ENCODE measurements around the gene ANGPT4.
A peak's percentile ranks its signal among the peaks of the same experiment; 100 is the strongest.
"Not testable (repeated sequence)": the region's sequence is repeated elsewhere in the genome, so short reads cannot be mapped to it uniquely, and the experiment has no call there.

ANGPT4 gene

GRCh38 chr20:858011-858410 lies 58.1 kb downstream of the ANGPT4 start:
- H3K27me3 Mint-ChIP-seq = no peaks in the 10 kb centered on the region
- H3K4me3 Mint-ChIP-seq = no peak overlapping the region
- no peaks in the 10 kb centered on the region for H3K9me3 Mint-ChIP-seq
- peaks cover 8% of the 10 kb centered on the region for H3K36me3 Mint-ChIP-seq (ENCODE audit: low read depth)
- no peak overlapping the region for H3K27ac Mint-ChIP-seq
- peaks cover 57% of the 10 kb centered on the region for H3K4me1 Mint-ChIP-seq (ENCODE audit: low read depth)

- Mint-ChIP-seq H3K4me3 (no peak overlapping the region), H3K9me3 (no peaks in the 10 kb centered on the region), H3K27me3 (no peaks in the 10 kb centered on the region), H3K4me1 (ENCODE audit: low read depth) (peaks cover 58% of the 10 kb centered on the region), H3K27ac (peak overlapping the region; percentile 23), H3K36me3 (ENCODE audit: low read depth) (peaks cover 10% of the 10 kb centered on the region)
Observed at GRCh38 chr20:856361-856775, 59.8 kb downstream of the ANGPT4 start.

DNA sequence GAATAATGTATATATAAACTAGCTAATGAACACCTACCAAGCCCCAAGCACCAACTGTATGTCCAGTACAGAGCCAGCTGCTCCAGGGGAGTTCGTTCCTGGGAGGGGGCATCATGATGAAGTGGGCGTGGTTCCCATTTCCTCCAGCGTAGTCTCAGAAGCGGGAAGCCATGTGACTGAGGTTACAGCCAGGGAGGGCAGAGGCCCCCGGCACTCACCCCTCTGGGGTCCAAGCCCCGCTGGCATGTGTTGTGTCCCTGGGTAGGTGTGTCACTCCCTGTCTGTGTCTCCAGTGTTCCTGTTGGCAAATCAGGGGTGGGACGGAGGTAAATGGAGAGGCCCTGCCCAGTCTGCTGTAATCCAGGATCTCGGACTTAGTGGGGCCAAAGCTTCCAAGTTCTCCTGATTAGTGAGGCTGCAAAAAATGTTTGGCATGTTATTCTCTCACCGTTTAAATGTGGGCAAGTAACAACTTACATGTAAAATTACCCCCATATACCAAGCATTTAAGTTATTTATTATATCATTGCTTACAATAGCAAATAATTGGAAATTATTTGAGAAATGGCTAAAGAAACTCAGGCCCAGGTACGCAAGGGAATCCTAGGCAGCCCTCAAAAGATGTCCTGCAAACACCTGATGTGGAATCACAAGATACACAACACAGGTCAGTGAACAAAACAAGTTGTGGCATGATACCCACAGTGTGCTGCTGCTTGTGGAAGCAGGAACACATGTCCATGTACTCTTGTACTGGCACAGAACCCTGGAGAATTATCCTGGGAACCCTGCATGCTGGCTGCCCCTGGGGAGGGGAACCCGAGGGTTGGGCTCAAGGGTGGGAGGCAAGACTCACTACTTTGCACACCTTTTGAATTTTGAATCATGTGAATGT lies 60.4 kb downstream of the ANGPT4 start:
- H3K4me1 Mint-ChIP-seq (ENCODE audit: low read depth) = peaks cover 64% of the 10 kb centered on the region
- H3K4me3 Mint-ChIP-seq = no peak overlapping the region
- H3K27ac Mint-ChIP-seq = peak overlapping the region; percentile 23
- peaks cover 10% of the 10 kb centered on the region for H3K36me3 Mint-ChIP-seq (ENCODE audit: low read depth)
- no peaks in the 10 kb centered on the region for H3K27me3 Mint-ChIP-seq
- no peaks in the 10 kb centered on the region for H3K9me3 Mint-ChIP-seq

DNA sequence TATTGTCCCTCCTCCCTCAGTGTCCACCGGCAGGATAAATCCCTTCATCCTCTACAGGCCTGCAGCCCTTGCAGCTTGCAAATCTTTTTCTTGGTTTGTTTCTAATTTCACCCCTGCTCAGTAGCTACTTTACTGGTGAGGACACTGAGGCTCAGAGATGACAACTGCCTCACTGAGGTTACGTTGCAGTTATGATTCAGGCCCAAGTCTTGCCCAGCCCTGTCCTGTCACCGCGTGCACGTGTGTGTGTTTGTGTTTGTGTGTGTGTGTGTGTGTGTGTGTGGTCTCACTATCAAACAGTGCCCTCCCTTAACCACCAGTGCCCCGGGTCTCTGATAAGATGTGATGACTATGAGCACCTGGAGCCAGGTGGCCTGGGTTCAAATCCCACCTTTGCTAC lies 61.5 kb downstream of the ANGPT4 start:
- no peaks in the 10 kb centered on the region for H3K9me3 Mint-ChIP-seq
- no peaks in the 10 kb centered on the region for H3K27me3 Mint-ChIP-seq
- H3K27ac Mint-ChIP-seq = no peak overlapping the region
- H3K4me3 Mint-ChIP-seq = no peak overlapping the region
- H3K4me1 Mint-ChIP-seq (ENCODE audit: low read depth) = peaks cover 62% of the 10 kb centered on the region
- H3K36me3 Mint-ChIP-seq (ENCODE audit: low read depth) = peaks cover 10% of the 10 kb centered on the region

GRCh38 chr20:853406-853996 lies 62.6 kb downstream of the ANGPT4 start:
- H3K9me3 Mint-ChIP-seq = no peaks in the 10 kb centered on the region
- peaks cover 53% of the 10 kb centered on the region for H3K4me1 Mint-ChIP-seq (ENCODE audit: low read depth)
- H3K36me3 Mint-ChIP-seq (ENCODE audit: low read depth) = peaks cover 10% of the 10 kb centered on the region
- H3K27me3 Mint-ChIP-seq = no peaks in the 10 kb centered on the region
- no peak overlapping the region for H3K4me3 Mint-ChIP-seq
- H3K27ac Mint-ChIP-seq = no peak overlapping the region

- H3K36me3 Mint-ChIP-seq (ENCODE audit: low read depth) = not testable (repeated sequence)
- peaks cover 54% of the 10 kb centered on the region for H3K4me1 Mint-ChIP-seq (ENCODE audit: low read depth)
Observed at GRCh38 chr20:848731-849130, 67.4 kb downstream of the ANGPT4 start.

DNA sequence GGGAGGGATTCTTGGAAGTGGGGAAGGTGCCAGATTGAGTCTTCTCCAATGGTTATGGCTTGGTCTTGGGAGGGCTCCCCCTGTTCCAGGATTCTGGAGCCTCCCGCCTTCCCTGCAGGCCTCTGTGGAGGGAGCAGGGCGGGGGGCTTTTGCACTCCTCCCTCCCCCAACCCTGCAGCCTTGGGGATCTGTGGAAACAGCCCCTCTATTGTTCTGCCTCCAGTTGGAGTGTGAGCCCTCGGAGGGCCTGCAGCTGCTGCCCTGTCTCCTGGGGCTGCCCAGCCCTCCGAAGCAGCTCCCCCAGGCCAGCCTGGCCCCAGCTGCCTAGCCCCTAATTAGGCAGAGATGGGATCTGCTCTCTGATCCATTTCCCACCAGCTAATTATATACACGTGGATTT lies 67.9 kb downstream of the ANGPT4 start:
- Mint-ChIP-seq H3K27ac (no peak overlapping the region), H3K27me3 (no peaks in the 10 kb centered on the region), H3K9me3 (no peaks in the 10 kb centered on the region), H3K4me3 (no peak overlapping the region), H3K36me3 (ENCODE audit: low read depth) (peaks cover 4% of the 10 kb centered on the region), H3K4me1 (ENCODE audit: low read depth) (peaks cover 51% of the 10 kb centered on the region)

More at GRCh38 chr20:848731-849130, 67.4 kb downstream of the ANGPT4 start:
- H3K27ac Mint-ChIP-seq, H3K9me3 Mint-ChIP-seq, H3K27me3 Mint-ChIP-seq, H3K4me3 Mint-ChIP-seq: not testable (repeated sequence)

GRCh38 chr20:846894-847278 lies 69.2 kb downstream of the ANGPT4 start:
- peak overlapping the region; percentile 84 for H3K4me3 Mint-ChIP-seq
- H3K36me3 Mint-ChIP-seq (ENCODE audit: low read depth) = no peaks in the 10 kb centered on the region
- no peaks in the 10 kb centered on the region for H3K27me3 Mint-ChIP-seq

DNA sequence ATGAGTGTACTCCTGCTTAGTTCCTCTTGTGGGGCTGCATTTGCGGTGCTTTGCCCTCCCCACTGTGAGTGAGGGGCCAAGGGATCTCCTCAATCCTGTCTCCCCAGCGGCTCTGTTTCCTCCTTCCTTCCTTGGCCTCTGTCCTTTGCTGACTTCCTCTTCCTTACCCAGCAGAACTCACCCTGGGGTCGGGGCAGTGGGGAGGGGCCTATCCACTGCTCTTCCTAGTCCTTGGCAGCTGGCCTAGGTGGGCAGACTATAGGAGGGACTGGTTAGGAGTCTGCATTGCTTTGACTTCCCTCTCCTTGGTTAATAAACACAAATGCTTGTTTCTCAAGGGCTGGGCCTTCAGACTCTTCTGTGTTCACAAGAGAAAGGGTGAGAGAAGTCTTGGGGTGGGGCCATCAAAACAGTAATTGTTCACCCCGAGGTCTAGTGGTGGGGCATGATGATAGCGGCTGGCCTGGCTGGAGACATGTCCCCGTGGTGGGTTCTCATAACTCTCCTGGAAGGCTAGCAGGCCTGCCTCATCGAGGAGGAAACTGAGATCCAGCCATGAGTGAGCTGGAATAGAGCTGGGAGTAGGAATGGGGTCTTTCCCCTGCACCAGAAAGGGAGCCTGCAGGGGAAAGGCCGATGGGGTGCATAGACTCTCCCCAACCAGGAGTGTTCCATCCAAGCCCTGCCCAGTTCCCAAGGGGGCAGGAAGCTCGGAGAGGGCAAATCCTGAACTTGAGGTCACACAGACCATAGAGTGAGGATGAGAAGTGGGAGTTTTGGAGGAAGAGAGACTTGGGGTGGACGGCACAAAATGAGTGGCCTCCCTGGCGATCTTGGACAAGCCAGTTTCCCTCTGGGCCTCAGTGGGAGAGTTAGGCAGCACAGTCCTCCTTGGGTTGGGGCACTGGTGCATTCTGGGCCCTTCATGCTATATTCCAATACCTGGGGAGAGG lies 69.9 kb downstream of the ANGPT4 start:
- H3K27me3 Mint-ChIP-seq = no peaks in the 10 kb centered on the region
- peak overlapping the region; percentile 85 for H3K27ac Mint-ChIP-seq
- H3K9me3 Mint-ChIP-seq = no peaks in the 10 kb centered on the region
- peaks cover 50% of the 10 kb centered on the region for H3K4me1 Mint-ChIP-seq (ENCODE audit: low read depth)
- peak overlapping the region; percentile 84 for H3K4me3 Mint-ChIP-seq
- H3K36me3 Mint-ChIP-seq (ENCODE audit: low read depth) = no peaks in the 10 kb centered on the region

More at GRCh38 chr20:846894-847278, 69.2 kb downstream of the ANGPT4 start:
- Mint-ChIP-seq H3K4me1 (ENCODE audit: low read depth) (peaks cover 49% of the 10 kb centered on the region), H3K27ac (peak overlapping the region; percentile 85), H3K9me3 (no peaks in the 10 kb centered on the region)

- Mint-ChIP-seq H3K27me3 (no peaks in the 10 kb centered on the region), H3K4me1 (ENCODE audit: low read depth) (peaks cover 42% of the 10 kb centered on the region), H3K36me3 (ENCODE audit: low read depth) (no peaks in the 10 kb centered on the region), H3K27ac (peak overlapping the region; percentile 85), H3K4me3 (peak overlapping the region; percentile 84), H3K9me3 (no peaks in the 10 kb centered on the region)
Observed at GRCh38 chr20:845226-845868, 70.8 kb downstream of the ANGPT4 start.

DNA sequence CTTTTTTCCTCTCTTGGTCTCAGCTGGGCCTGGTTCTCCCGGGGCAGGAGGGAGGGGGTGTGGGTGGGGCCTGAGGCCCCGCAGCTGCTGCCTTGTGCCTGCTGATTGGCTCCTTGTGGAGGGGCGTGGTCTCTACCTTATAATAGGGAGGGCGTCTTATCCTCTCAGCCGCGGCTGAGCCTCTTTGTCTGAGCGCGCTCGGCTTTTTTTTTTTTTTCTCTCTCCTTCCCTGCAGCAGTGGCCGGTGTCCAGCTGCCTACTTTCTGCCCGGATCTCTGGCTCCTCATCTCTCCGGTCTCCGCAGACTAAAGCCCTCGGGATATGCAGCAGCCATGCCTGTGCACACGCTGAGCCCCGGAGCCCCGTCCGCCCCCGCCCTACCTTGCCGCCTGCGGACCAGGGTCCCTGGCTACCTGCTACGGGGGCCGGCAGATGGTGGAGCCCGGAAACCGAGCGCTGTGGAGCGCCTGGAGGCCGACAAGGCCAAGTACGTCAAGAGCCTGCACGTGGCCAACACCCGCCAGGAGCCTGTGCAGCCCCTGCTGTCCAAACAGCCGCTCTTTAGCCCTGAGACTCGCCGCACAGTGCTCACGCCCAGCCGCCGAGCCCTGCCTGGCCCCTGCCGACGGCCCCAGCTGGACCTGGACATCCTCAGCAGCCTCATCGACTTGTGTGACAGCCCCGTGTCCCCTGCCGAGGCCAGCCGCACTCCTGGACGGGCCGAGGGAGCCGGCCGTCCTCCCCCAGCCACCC lies 71.5 kb downstream of the ANGPT4 start:
- Mint-ChIP-seq H3K9me3 (no peaks in the 10 kb centered on the region), H3K27me3 (no peaks in the 10 kb centered on the region), H3K36me3 (ENCODE audit: low read depth) (no peaks in the 10 kb centered on the region), H3K4me1 (ENCODE audit: low read depth) (peaks cover 40% of the 10 kb centered on the region), H3K4me3 (peak overlapping the region; percentile 79), H3K27ac (peak overlapping the region; percentile 49)

- H3K27ac Mint-ChIP-seq = no peak overlapping the region
- no peaks in the 10 kb centered on the region for H3K36me3 Mint-ChIP-seq (ENCODE audit: low read depth)
- no peaks in the 10 kb centered on the region for H3K27me3 Mint-ChIP-seq
- no peaks in the 10 kb centered on the region for H3K9me3 Mint-ChIP-seq
- H3K4me3 Mint-ChIP-seq = no peak overlapping the region
- H3K4me1 Mint-ChIP-seq (ENCODE audit: low read depth) = peaks cover 40% of the 10 kb centered on the region
Observed at GRCh38 chr20:843912-844311, 72.2 kb downstream of the ANGPT4 start.

GRCh38 chr20:842547-842940 lies 73.6 kb downstream of the ANGPT4 start:
- Mint-ChIP-seq H3K27me3 (no peaks in the 10 kb centered on the region), H3K4me3 (no peak overlapping the region), H3K9me3 (no peaks in the 10 kb centered on the region), H3K27ac (no peak overlapping the region), H3K36me3 (ENCODE audit: low read depth) (peaks cover 5% of the 10 kb centered on the region), H3K4me1 (ENCODE audit: low read depth) (peaks cover 47% of the 10 kb centered on the region)

All from stimulated activated naive CD8-positive, alpha-beta T cell treated with anti-CD3 and anti-CD28 coated beads, Interleukin-15, Interleukin-2, amounts not matched to agents 100 ng/mL and 50 ng/mL, for 24 hours (primary cell).